HEK293 (cell line): ENCODE results near the gene BEST3.
A peak's percentile ranks its signal among the peaks of the same experiment; 100 is the strongest.
"Not testable (repeated sequence)": the region's sequence is repeated elsewhere in the genome, so short reads cannot be mapped to it uniquely, and the experiment has no call there.

Source experiments
- CTCF ChIA-PET: fragments of 350-600 bp; formaldehyde crosslinking; extraction: SDS; loops from one replicate; lab custom pipeline; 2021; ENCODE audit warnings: antibody characterized with exemption; lab: Yijun Ruan, JAX
- POLR2A ChIA-PET: fragments of 300-600 bp; formaldehyde crosslinking; extraction: SDS; loops from one replicate; lab custom pipeline; 2020; ENCODE audit warnings: antibody characterized with exemption, inconsistent platforms; lab: Yijun Ruan, JAX
- H3K27ac ChIP-seq: fragments of 200-500 bp; sonication (Bioruptor generic); 2 replicates; pipeline ENCODE4 v1.5.1; 2014; ENCODE audit warnings: low read depth, low read length, control low read depth, inconsistent platforms; ENCODE audit errors: extremely low read depth
- H3K36me3 ChIP-seq, 2 experiments: fragments of 200-500 bp in 1 of 2; sonication (Bioruptor generic) in 1 of 2; 1 replicate in 1 of 2; 2 replicates in 1 of 2; pipeline ENCODE4 v1.5.1; 2014 to 2017; ENCODE audit warnings: inconsistent platforms in 2 of 2, low read length in 2 of 2; ENCODE audit not compliant: control insufficient read depth in 2 of 2, insufficient read depth in 1 of 2
- H3K4me1 ChIP-seq: fragments of 200-500 bp; sonication (Bioruptor generic); 2 replicates; pipeline ENCODE4 v1.5.1; 2014; ENCODE audit warnings: mild to moderate bottlenecking, low read length, inconsistent platforms; ENCODE audit not compliant: control insufficient read depth, insufficient read depth
- H3K4me3 ChIP-seq: 2 replicates; pipeline ENCODE4 v1.5.1; 2011; ENCODE audit warnings: low read depth, mild to moderate bottlenecking, control low read depth, low read length, moderate library complexity
- H3K9me3 ChIP-seq: fragments of 200-500 bp; sonication (Bioruptor generic); 2 replicates; pipeline ENCODE4 v1.5.1; 2014; ENCODE audit warnings: low read depth, low read length, inconsistent platforms; ENCODE audit not compliant: control insufficient read depth, insufficient read depth
- GLI4 ChIP-seq: fragments of 450-650 bp; formaldehyde crosslinking; IDR thresholded peaks from 2 replicates; pipeline ENCODE4 v1.5.1; 2016; ENCODE audit warnings: missing biosample characterization, missing genetic modification characterization
- MYNN ChIP-seq: fragments of 450-650 bp; formaldehyde crosslinking; IDR thresholded peaks from 2 replicates; pipeline ENCODE4 v1.5.1; 2016; ENCODE audit warnings: missing biosample characterization, missing genetic modification characterization, borderline replicate concordance
- SCRT1 ChIP-seq: fragments of 450-650 bp; formaldehyde crosslinking; IDR thresholded peaks from 2 replicates; pipeline ENCODE4 v1.5.1; 2016; ENCODE audit warnings: missing biosample characterization, missing genetic modification characterization, borderline replicate concordance
- SCRT2 ChIP-seq: fragments of 450-650 bp; formaldehyde crosslinking; IDR thresholded peaks from 2 replicates; pipeline ENCODE4 v1.5.1; 2016; ENCODE audit warnings: missing biosample characterization, missing genetic modification characterization
- SETDB1 ChIP-seq: IDR thresholded peaks from one replicate; pipeline ENCODE4 v1.6.1; 2017; ENCODE audit warnings: mild to moderate bottlenecking, low read length, moderate library complexity, mixed read lengths; ENCODE audit not compliant: insufficient read length
- ZNF184 ChIP-seq: fragments of 450-650 bp; IDR thresholded peaks from 2 replicates; pipeline ENCODE4 v1.5.1; 2018; ENCODE audit warnings: missing biosample characterization, mild to moderate bottlenecking, missing genetic modification characterization
- ZNF324 ChIP-seq: fragments of 450-650 bp; formaldehyde crosslinking; IDR thresholded peaks from 2 replicates; pipeline ENCODE4 v1.5.1; 2016; ENCODE audit warnings: missing biosample characterization, missing genetic modification characterization
- ZNF433 ChIP-seq: fragments of 450-650 bp; formaldehyde crosslinking; IDR thresholded peaks from 2 replicates; pipeline ENCODE4 v1.5.1; 2016; ENCODE audit warnings: missing biosample characterization, missing genetic modification characterization, low read depth
- ZNF600 ChIP-seq: fragments of 450-650 bp; formaldehyde crosslinking; IDR thresholded peaks from 2 replicates; pipeline ENCODE4 v1.5.1; 2016; ENCODE audit warnings: missing biosample characterization, missing genetic modification characterization
- ZNF701 ChIP-seq: fragments of 450-650 bp; formaldehyde crosslinking; IDR thresholded peaks from 2 replicates; pipeline ENCODE4 v1.5.1; 2016; ENCODE audit warnings: missing biosample characterization, missing genetic modification characterization
- ZNF843 ChIP-seq: fragments of 450-650 bp; formaldehyde crosslinking; IDR thresholded peaks from 2 replicates; pipeline ENCODE4 v1.5.1; 2016; ENCODE audit warnings: missing biosample characterization, missing genetic modification characterization
- TF ChIP-seq, protein P1 (sequence below): fragments of 450-650 bp; formaldehyde crosslinking; IDR thresholded peaks from 2 replicates; pipeline ENCODE4 v1.5.1; 2016; ENCODE audit warnings: missing biosample characterization, missing genetic modification characterization
- TF ChIP-seq, protein P2 (sequence below): fragments of 450-650 bp; formaldehyde crosslinking; IDR thresholded peaks from 2 replicates; pipeline ENCODE4 v1.5.1; 2017; ENCODE audit warnings: missing biosample characterization, missing genetic modification characterization
- TF ChIP-seq, protein P3 (sequence below): fragments of 450-650 bp; formaldehyde crosslinking; IDR thresholded peaks from 2 replicates; pipeline ENCODE4 v1.5.0; 2017; ENCODE audit warnings: missing biosample characterization, missing genetic modification characterization, borderline replicate concordance

BEST3 gene

DNA sequence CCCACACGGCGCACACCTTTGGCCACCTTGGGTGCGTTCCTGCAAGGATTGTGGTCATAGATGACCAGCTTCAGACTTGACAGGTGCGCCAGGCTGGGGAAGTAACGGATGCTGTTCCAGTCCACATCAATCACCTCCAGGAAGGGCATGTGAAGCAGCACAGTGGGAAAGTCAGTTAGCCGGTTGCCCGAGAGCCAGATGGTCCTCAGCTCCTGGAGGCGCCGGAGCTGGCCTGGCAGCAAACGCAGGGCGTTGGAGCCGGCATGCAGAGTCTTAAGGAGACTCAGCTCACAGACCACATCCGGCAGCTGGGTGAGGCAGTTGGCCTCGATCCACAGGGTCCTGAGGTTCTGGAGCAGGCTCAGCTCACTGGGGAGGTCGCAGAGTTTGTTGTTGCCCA lies 89.0 kb downstream of the BEST3 start:
- no peaks in the 10 kb centered on the region for H3K4me1 ChIP-seq
- no peak overlapping the region for H3K4me3 ChIP-seq
- POLR2A ChIA-PET: no interaction called here
- no peak for TF ChIP-seq ZNF701 (tag by site-specific recombination)
- TF ChIP-seq, protein P1, sequence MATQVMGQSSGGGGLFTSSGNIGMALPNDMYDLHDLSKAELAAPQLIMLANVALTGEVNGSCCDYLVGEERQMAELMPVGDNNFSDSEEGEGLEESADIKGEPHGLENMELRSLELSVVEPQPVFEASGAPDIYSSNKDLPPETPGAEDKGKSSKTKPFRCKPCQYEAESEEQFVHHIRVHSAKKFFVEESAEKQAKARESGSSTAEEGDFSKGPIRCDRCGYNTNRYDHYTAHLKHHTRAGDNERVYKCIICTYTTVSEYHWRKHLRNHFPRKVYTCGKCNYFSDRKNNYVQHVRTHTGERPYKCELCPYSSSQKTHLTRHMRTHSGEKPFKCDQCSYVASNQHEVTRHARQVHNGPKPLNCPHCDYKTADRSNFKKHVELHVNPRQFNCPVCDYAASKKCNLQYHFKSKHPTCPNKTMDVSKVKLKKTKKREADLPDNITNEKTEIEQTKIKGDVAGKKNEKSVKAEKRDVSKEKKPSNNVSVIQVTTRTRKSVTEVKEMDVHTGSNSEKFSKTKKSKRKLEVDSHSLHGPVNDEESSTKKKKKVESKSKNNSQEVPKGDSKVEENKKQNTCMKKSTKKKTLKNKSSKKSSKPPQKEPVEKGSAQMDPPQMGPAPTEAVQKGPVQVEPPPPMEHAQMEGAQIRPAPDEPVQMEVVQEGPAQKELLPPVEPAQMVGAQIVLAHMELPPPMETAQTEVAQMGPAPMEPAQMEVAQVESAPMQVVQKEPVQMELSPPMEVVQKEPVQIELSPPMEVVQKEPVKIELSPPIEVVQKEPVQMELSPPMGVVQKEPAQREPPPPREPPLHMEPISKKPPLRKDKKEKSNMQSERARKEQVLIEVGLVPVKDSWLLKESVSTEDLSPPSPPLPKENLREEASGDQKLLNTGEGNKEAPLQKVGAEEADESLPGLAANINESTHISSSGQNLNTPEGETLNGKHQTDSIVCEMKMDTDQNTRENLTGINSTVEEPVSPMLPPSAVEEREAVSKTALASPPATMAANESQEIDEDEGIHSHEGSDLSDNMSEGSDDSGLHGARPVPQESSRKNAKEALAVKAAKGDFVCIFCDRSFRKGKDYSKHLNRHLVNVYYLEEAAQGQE (tag by site-specific recombination): no peak
- TF ChIP-seq, protein P2, sequence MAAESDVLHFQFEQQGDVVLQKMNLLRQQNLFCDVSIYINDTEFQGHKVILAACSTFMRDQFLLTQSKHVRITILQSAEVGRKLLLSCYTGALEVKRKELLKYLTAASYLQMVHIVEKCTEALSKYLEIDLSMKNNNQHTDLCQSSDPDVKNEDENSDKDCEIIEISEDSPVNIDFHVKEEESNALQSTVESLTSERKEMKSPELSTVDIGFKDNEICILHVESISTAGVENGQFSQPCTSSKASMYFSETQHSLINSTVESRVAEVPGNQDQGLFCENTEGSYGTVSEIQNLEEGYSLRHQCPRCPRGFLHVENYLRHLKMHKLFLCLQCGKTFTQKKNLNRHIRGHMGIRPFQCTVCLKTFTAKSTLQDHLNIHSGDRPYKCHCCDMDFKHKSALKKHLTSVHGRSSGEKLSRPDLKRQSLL (tag by site-specific recombination): peak; percentile 27; the same call in 1 of the 2 replicates
- no peak for TF ChIP-seq ZNF324 (tag by site-specific recombination)
- TF ChIP-seq, protein P3, sequence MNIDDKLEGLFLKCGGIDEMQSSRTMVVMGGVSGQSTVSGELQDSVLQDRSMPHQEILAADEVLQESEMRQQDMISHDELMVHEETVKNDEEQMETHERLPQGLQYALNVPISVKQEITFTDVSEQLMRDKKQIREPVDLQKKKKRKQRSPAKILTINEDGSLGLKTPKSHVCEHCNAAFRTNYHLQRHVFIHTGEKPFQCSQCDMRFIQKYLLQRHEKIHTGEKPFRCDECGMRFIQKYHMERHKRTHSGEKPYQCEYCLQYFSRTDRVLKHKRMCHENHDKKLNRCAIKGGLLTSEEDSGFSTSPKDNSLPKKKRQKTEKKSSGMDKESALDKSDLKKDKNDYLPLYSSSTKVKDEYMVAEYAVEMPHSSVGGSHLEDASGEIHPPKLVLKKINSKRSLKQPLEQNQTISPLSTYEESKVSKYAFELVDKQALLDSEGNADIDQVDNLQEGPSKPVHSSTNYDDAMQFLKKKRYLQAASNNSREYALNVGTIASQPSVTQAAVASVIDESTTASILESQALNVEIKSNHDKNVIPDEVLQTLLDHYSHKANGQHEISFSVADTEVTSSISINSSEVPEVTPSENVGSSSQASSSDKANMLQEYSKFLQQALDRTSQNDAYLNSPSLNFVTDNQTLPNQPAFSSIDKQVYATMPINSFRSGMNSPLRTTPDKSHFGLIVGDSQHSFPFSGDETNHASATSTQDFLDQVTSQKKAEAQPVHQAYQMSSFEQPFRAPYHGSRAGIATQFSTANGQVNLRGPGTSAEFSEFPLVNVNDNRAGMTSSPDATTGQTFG (tag by site-specific recombination): no peak
- TF ChIP-seq, all 188 proteins: peak for 1
- CTCF ChIA-PET: interaction anchor here (0.7 kb wide), 1 partner anchor 1034 kb away, joined by 3 read pairs; no protein-coding TSS in a partner anchor
- no peaks in the 10 kb centered on the region for H3K36me3 ChIP-seq
- H3K27ac ChIP-seq: no peak overlapping the region
- H3K9me3 ChIP-seq: no peaks in the 10 kb centered on the region

- Histone ChIP-seq H3K4me3 (no peak overlapping the region), H3K36me3 (peaks cover 5% of the 10 kb centered on the region in 2 experiments; a peak in 2 of 3 replicates), H3K9me3 (no peaks in the 10 kb centered on the region), H3K27ac (no peak overlapping the region), H3K4me1 (no peaks in the 10 kb centered on the region)
- CTCF ChIA-PET: no interaction called here
- no peak for TF ChIP-seq MYNN (tag by site-specific recombination)
- TF ChIP-seq ZNF843 (tag by site-specific recombination): no peak
- no peak for TF ChIP-seq ZNF433
- TF ChIP-seq GLI4 (tag by site-specific recombination): no peak
- TF ChIP-seq ZNF600 (tag by site-specific recombination): no peak
- TF ChIP-seq SETDB1: no peak
- POLR2A ChIA-PET: no interaction called here
Measured at GRCh38 chr12:69608114-69608513, 91.0 kb downstream of the BEST3 start.

- ChIA-PET POLR2A (interaction anchor here (0.6 kb wide), 1 partner anchor 10 kb away, joined by 3 read pairs; no protein-coding TSS in a partner anchor), CTCF (interaction anchor here (1.3 kb wide), 1 partner anchor 35 kb away, joined by 3 read pairs; no protein-coding TSS in a partner anchor)
- peaks cover 41 to 43% of the 10 kb centered on the region in 2 experiments for H3K36me3 ChIP-seq
- H3K9me3 ChIP-seq, H3K4me1 ChIP-seq: not testable (repeated sequence)
- TF ChIP-seq SCRT2 (tag by site-specific recombination) (peak; percentile 53; the same call in 1 of the 2 replicates), ZNF184 (tag by site-specific recombination) (peak; percentile 95), SCRT1 (tag by site-specific recombination) (0 out of 2 replicates have a peak, but pooled peaks have one; percentile 21)
- TF ChIP-seq, all 188 proteins: peak for 3; not testable (repeated sequence) for 185
- H3K27ac ChIP-seq, H3K4me3 ChIP-seq: not testable (repeated sequence)
Measured at GRCh38 chr12:69604275-69604674, 94.8 kb downstream of the BEST3 start.
